HG03108 (cell line): ENCODE results near the gene CADM1.

ENCODE experiments used
- ATAC-seq: cut with Tn5 transposase; IDR thresholded peaks from one replicate; pipeline ENCODE4 v1.9.1; 2021; ENCODE audit warnings: moderate library complexity; ENCODE audit not compliant: unreplicated experiment

Gene CADM1

DNA sequence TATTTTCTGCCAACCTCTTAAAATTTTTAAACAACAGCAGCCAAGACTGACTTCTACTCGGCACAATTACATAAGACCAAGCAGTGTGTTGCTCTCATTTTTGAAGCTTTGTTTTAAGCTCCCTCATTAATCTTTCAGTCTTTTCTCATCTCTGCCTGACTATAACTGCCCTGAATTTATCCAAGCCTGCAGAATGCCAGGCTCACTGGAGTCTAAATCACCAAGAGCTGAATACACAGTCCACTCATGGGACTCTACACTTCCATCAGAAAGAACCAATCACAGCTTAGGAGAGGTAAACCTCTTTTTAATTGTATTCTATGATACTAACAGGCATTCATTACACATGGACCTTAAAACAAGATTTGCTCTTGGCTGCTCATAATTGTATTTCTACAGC, 178.7 kb downstream of the CADM1 start:
- ATAC-seq, result no peak

GRCh38 chr11:115324581-115325432, 179.4 kb downstream of the CADM1 start:
- peak; percentile 58 for ATAC-seq

- no peak for ATAC-seq
Measured at GRCh38 chr11:115322553-115323203, 181.5 kb downstream of the CADM1 start.

DNA sequence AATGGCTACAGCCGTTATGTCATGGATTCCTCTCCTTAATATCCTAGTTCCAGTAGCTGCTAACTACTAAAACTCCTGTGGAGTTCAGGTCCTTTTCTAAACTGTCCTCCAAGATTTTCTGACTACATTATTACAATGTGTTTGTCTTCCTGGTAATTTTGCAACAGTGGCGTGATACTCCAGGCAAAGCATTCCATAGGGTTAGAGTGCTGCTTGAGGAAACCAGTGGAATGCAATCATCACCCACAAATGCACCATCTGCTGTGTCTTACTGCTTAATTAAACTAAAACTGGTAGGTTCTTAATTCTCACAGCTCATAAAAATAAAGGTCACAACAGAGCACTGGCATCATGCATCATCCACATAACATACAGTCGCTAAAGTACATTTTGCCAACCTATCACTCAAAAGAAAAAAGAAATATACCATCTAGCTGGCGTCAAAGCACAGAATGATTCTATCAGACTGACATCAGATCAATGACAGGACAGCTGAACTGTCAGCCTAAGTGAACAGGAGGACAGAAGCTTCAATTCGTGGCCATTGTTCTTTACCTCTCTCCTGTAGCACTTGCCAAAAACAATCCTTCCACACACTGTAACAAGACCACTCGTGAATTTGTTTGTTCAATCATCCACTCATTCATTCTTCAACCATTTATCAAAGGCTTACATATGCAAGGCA, 182.5 kb downstream of the CADM1 start:
- ATAC-seq, result no peak

DNA sequence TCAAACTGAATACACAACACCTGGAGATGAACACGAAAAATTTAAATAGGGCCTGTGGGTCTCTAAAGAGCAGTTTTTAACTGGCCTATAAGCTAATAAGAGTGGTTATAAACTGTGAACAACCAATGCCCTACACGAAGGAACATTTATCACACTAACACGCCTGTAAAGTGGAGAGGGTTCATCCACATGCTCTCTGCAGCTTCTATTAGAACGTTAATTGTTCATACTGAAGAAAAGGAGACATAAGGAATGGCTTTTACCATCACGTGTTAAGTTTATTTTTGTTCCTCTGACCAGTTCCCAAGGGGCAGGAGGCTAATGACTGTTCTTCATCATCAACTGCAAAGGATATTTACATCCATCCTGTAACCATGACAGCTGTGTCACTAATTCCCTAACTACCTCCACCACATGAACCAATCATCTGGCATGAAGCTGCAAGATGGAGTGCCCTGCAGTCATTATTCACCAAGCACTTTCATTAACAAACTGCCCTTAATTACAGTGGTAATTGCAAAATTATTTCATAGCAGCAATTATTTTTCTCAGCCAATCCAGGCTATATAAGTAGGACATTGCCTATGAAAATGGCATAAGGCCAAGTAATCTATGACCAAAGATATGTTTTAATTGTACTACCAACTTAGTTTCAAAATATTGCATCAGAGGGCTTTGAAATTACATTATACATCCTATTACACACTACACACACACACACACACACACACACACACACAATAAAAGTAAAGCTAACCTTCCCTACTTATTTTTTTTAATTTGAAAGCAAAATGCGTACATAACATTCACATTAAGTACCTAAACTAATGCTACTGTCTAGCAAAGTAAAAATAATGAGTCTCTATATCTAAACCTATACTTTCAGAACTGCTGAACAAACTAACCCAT, 186.7 kb downstream of the CADM1 start:
- no peak for ATAC-seq

GRCh38 chr11:115316696-115317095, 187.5 kb downstream of the CADM1 start:
- no peak for ATAC-seq

GRCh38 chr11:115314330-115314920, 189.8 kb downstream of the CADM1 start:
- no peak for ATAC-seq

GRCh38 chr11:115313224-115313838, 190.9 kb downstream of the CADM1 start:
- ATAC-seq, result no peak

DNA sequence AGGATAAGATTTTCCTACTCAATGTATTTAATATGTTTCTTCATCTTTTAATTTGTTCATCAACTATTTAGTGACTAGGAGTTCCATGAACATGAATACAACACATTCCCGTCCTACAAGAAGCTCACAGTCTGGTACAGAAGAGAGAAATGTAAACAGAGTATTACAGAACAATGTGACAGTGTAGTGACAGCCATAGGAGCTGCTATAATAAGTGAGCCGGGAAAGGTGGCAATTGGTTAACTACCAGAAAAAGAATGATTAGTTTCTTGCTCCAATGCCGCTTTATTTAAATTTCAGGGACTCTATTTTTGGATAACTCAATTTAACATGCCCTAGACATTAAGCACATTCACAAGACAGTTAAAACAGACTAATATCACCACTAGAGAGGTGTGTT, 192.3 kb downstream of the CADM1 start:
- ATAC-seq, result no peak

DNA sequence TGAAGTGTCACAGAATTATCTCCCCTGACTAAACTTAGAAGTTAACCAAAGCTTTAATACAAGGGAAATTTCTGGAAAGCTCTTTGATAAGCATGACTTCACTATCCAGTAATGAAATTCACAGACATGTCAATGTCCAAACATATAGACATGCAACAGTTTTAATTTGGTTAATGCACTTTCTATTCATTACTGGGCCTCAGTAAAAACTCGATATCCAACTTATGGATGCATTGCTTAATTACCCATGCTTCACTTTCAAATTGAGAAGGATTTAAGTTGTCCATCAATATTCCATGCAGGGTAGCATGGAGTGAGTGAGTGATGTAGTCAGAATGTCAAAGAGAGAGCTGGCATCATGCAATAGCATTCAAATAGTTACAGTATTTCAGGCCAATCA, 197.5 kb downstream of the CADM1 start:
- no peak for ATAC-seq

DNA sequence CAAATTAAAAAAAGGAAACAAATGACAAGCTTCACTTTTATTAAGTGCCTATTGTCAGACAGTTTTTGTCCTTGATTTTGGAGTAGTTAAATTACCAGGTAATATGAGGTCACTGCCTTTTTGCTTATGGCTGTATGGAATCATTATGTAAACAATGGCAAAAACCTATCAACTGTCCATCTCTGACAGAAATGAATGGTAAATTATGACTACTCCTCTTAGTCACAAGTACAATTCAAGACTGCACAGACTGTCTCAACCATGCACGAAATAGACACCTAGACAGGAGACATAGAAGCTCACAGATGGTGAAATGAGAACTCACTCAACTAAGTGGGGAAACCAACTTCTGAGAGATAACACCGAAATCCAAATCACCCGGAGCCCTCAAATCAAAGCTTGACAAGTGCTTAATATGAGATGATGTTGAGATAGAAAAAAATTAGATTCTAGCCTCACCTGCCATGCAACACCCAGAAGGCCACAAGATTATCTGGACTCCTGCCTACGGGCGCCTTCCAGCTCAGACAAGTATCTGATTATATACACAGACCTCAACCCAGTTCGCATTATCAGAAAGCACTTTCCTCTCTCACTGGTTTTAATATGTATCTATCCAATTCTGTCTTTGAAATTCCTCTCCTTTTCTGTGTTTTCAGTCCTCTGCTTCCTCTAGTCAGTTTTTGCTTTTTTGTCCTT, 199.3 kb downstream of the CADM1 start:
- ATAC-seq, result no peak

DNA sequence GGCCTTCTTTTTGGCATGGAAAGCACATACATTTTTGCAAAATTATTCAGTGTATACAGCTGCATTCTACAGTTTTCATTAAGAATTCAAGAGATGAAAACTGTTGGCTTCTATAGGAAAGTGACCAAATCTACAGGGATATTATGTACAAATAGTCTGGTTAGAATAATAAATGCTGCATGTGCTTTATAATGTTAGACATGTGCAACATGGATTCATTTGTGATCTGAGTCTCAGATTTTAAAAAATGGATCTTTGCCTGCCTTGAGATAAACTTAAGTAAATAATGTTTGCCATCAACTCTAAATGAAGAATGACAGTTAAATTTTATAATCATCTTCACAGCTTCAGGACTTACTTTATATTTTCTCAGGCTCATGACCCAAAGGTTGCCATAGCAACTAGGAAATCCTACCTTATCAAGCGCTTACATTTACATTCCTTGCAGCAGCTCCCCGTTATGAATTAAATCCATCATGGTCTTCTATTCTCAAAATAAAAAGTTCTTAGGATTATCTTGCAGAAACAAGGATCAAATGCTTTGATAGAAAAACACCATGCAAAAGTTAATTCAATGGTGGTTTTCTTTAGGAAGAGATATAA, 200.2 kb downstream of the CADM1 start:
- ATAC-seq, result no peak

- ATAC-seq, result no peak
Measured at GRCh38 chr11:115302946-115303703, 201.1 kb downstream of the CADM1 start.

DNA sequence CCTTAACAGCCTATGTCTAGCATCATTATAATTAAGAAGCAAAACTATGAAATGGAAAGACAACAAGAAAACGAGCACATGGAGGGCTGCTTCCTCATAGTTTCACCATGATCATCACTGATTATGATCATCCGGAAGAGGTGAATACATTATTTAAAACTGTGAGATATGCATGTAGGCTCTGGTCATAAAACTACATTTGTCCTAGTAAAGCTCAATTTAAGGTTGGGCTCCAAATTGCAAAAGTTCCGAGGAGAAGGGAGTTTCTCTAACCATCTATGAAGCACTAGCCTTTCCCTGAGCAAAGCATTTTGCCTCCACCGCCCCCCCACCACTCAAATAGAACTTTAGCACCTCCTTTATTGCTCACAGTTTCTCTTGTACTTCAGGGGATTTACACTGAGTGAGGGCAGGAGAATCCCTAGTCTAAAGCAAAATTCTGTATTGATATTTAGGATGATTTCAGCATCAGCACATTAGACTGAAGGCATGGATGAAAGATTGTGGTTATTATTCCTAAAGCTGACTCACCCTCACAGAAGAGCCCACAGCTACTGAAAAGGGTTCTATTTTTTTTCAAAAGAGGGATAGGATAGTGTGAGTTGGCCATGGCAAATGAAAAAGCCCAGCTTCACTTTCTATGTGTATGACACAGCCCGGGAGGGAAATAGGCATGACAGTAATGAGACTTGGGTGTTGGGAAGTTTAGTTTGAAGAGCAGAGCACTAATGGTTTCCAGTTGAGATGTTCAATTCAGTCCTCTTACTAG, 203.4 kb downstream of the CADM1 start:
- no peak for ATAC-seq

- ATAC-seq, result no peak
Measured at GRCh38 chr11:115298300-115299012, 205.8 kb downstream of the CADM1 start.

- ATAC-seq, result no peak
Measured at GRCh38 chr11:115297330-115297729, 206.9 kb downstream of the CADM1 start.

DNA sequence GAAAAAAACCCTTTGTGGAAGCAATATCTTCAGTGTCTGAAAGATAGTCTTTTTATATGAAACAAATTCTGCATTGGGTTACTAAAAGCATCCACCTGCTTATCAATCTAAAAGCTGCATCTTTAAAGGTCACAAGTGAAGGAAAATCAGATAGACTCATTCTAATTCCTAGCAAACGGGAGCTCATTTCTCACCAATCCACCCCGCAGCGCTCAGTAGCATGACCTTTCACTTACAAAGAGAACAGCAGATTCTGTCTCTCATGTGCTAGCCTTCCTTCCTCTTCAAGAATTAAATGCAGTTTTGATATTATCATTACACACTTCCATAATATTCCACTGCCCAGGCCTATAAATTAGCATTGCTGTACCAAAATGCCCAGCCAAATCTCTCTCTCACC, 212.9 kb downstream of the CADM1 start:
- ATAC-seq, result no peak
